Nephron progenitor cell (in vitro differentiated cells): ENCODE results near the gene CBX8.

ENCODE experiments used
- DNase-seq: peaks from one replicate; pipeline ENCODE4 v3.0.0; 2021
- H3K27ac Mint-ChIP-seq: 2 replicates; pipeline ENCODE4 v1.8.0; 2021; ENCODE audit warnings: mild to moderate bottlenecking, moderate library complexity, mixed read lengths
- H3K27me3 Mint-ChIP-seq: 2 replicates; pipeline ENCODE4 v1.8.0; 2021; ENCODE audit warnings: mild to moderate bottlenecking, low read depth, mixed read lengths; ENCODE audit not compliant: poor library complexity
- H3K36me3 Mint-ChIP-seq: 2 replicates; pipeline ENCODE4 v1.8.0; 2021; ENCODE audit warnings: low read depth, mixed read lengths
- H3K4me1 Mint-ChIP-seq: 2 replicates; pipeline ENCODE4 v1.8.0; 2021; ENCODE audit warnings: mixed read lengths
- H3K4me3 Mint-ChIP-seq: 2 replicates; pipeline ENCODE4 v1.8.0; 2021; ENCODE audit warnings: mild to moderate bottlenecking, moderate library complexity, mixed read lengths
- H3K9me3 Mint-ChIP-seq: 2 replicates; pipeline ENCODE4 v1.8.0; 2021; ENCODE audit warnings: mild to moderate bottlenecking, moderate library complexity, mixed read lengths
- TF ChIP-seq, protein P1 (sequence below): fragments of 200-600 bp; sonication (generic); IDR thresholded peaks from 2 replicates; pipeline ENCODE4 v1.5.0; 2021; ENCODE audit warnings: antibody characterized with exemption

The CBX8 gene

DNA sequence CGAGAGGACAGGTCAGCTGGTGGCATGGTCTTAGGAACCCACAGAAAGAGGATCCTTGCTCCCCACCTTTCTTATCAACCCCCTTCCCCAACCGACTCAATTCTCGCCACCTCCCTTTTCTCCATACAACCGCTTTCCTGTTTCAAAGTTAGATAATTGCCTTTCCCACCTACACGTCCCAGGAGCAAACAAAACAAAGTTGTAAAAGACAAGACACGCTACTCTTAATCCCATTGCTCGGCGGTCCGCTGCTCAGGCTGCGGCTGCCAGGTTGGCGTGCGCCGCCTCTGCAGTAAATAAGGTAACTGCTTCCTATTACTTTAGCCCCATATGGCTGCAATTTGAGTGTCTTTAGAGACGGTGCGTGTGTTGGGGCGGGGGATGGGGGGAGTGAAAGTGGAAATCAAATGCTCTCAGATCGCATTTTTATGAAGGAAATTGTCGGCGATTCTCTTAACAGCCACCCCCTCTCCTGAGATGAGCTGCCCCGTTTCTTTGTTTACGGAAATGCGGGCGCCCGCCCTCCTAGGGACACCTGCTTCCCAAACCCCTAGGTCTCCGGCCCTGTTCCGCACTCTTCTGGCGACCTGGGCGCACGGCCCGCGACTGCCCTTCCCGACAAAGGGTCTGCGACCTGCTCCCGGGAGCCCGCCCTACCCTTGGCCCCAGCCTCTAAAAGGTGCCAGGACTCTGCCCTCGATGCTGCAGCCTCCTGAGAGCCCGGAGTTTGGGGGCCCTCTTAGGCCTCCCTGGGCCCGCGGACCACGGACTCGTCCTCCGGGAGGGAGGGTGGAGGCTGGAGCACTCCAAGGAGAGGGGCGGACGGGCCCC, 3.7 kb upstream of the CBX8 start:
- Mint-ChIP-seq H3K27me3 (peaks cover 89% of the 10 kb centered on the region), H3K4me3 (peak overlapping the region; percentile 59), H3K4me1 (peaks cover 39% of the 10 kb centered on the region), H3K9me3 (peaks cover 8% of the 10 kb centered on the region), H3K36me3 (no peaks in the 10 kb centered on the region), H3K27ac (no peak overlapping the region)
- TF ChIP-seq, protein P1, sequence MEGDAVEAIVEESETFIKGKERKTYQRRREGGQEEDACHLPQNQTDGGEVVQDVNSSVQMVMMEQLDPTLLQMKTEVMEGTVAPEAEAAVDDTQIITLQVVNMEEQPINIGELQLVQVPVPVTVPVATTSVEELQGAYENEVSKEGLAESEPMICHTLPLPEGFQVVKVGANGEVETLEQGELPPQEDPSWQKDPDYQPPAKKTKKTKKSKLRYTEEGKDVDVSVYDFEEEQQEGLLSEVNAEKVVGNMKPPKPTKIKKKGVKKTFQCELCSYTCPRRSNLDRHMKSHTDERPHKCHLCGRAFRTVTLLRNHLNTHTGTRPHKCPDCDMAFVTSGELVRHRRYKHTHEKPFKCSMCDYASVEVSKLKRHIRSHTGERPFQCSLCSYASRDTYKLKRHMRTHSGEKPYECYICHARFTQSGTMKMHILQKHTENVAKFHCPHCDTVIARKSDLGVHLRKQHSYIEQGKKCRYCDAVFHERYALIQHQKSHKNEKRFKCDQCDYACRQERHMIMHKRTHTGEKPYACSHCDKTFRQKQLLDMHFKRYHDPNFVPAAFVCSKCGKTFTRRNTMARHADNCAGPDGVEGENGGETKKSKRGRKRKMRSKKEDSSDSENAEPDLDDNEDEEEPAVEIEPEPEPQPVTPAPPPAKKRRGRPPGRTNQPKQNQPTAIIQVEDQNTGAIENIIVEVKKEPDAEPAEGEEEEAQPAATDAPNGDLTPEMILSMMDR, result no peak
- peak; percentile 58 for DNase-seq

- H3K27ac Mint-ChIP-seq, result no peak overlapping the region
- DNase-seq, result no peak
- H3K36me3 Mint-ChIP-seq, result no peaks in the 10 kb centered on the region
- H3K27me3 Mint-ChIP-seq, result peaks cover 88% of the 10 kb centered on the region
- H3K4me1 Mint-ChIP-seq, result peaks cover 39% of the 10 kb centered on the region
- TF ChIP-seq, protein P1, result no peak
- peaks cover 8% of the 10 kb centered on the region for H3K9me3 Mint-ChIP-seq
- H3K4me3 Mint-ChIP-seq, result peak overlapping the region; percentile 21
These were observed 2.9 kb upstream of the CBX8 start for GRCh38 chr17:79799538-79800324.

DNA sequence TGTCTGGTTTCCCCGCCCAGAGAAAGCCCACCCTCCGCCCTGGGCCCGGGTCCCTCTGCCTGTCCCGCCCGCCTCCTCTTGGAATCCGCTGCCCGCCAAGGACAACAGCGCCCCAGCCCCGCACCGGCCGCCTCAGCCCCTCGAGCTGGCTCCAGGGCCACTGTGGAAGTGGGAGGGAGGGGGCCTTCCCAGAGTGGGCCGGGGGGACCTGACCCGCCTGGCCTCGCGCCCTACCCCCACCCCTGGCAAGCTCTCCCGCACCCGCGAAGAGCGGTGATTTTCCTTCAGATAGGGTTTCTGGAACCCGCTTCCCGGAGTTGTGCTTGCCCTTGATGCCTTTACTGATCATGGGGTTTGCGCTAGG, 2.3 kb upstream of the CBX8 start:
- Mint-ChIP-seq H3K27me3 (peaks cover 88% of the 10 kb centered on the region), H3K36me3 (no peaks in the 10 kb centered on the region), H3K27ac (no peak overlapping the region), H3K4me3 (peak overlapping the region; percentile 70), H3K4me1 (peaks cover 39% of the 10 kb centered on the region), H3K9me3 (peaks cover 8% of the 10 kb centered on the region)
- peak; percentile 59 for DNase-seq
- TF ChIP-seq, protein P1, result no peak

DNA sequence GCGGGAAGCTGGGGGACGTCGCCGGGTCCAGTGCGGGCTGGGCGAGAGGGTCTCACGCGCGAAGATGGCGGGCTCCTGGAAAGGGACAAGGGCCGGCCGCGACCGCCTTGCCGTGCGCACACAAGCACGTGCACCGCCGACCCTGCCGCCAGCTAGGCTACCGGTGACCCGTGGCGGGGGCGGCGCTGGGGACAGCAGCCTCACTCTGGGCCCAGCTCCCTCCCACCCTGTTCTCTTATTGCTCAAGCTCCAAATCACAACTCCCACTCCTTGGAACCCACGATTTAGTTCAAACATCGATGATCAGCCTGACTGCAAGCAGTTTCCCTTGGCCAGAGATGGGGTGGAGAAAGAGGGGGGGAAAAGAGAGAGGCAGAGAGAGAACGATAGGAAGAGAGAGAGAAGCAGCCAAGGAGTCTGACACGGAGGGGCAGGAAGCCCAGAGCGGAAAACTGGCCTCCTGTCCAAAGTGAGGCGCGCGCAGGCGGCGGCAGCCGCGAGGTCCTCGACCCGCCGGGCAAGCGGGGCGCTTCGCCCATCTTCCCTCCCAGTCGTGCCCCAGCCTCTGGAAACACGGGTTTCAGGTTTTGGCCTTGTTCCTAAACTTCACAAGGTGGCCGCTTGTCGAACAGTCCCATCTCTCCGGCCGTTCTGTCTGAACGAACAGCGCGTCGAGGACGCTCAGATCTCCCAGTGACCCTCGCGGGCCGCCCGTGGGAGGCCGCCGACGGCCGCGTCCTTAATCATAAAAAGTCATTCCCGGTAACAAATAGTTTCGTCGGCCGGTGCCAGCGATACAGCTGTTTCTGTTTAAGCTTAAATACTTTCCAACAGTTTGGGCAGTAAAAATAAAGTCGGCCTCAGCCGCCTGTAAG, 1.7 kb upstream of the CBX8 start:
- H3K27me3 Mint-ChIP-seq, result peaks cover 88% of the 10 kb centered on the region
- H3K4me1 Mint-ChIP-seq, result peaks cover 44% of the 10 kb centered on the region
- no peak overlapping the region for H3K27ac Mint-ChIP-seq
- TF ChIP-seq, protein P1, result no peak
- peaks cover 8% of the 10 kb centered on the region for H3K9me3 Mint-ChIP-seq
- no peaks in the 10 kb centered on the region for H3K36me3 Mint-ChIP-seq
- DNase-seq, result peak; percentile 53
- peak overlapping the region; percentile 70 for H3K4me3 Mint-ChIP-seq

- peaks cover 47% of the 10 kb centered on the region for H3K4me1 Mint-ChIP-seq
- H3K27me3 Mint-ChIP-seq, result peaks cover 88% of the 10 kb centered on the region
- no peak overlapping the region for H3K4me3 Mint-ChIP-seq
- peaks cover 8% of the 10 kb centered on the region for H3K9me3 Mint-ChIP-seq
- H3K36me3 Mint-ChIP-seq, result no peaks in the 10 kb centered on the region
- TF ChIP-seq, protein P1, result no peak
- DNase-seq, result peak; percentile 72
- no peak overlapping the region for H3K27ac Mint-ChIP-seq
These were observed 818 bp upstream of the CBX8 start for GRCh38 chr17:79797492-79798298.
